Stimulated activated CD8-positive, alpha-beta memory T cell treated with anti-CD3 and anti-CD28 coated beads, Interleukin-2, amount 100 ng/mL, for 48 hours (primary cell): Measurements from ENCODE around the gene MLH1.
"Not testable (repeated sequence)": the region's sequence is repeated elsewhere in the genome, so short reads cannot be mapped to it uniquely, and the experiment has no call there.

Experiments used
- DNase-seq, 2 donors: peaks; one replicate each; pipeline ENCODE4 v3.0.0-alpha.2; 2020; ENCODE audit warnings: low read depth in 2 of 2

MLH1 gene

DNA sequence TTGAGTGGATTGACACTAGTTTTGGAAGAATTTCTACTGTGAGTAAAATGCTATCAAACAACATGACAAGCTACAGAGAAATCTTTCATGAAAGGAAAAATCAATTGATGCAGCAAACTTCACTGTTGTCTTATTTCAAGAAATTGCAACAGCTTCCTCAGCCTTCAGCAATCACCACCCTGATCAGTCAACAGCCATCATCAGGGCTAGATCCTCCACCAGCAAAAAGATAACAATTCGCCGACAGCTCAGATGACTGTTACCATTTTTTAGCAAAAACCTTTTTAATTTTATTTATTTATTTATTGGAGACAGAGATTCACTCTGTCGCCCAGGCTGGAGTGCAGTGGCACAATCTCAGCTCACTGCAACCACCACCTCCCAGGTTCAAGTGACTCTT lies 44.0 kb downstream of the MLH1 start:
- no peak for DNase-seq

DNA sequence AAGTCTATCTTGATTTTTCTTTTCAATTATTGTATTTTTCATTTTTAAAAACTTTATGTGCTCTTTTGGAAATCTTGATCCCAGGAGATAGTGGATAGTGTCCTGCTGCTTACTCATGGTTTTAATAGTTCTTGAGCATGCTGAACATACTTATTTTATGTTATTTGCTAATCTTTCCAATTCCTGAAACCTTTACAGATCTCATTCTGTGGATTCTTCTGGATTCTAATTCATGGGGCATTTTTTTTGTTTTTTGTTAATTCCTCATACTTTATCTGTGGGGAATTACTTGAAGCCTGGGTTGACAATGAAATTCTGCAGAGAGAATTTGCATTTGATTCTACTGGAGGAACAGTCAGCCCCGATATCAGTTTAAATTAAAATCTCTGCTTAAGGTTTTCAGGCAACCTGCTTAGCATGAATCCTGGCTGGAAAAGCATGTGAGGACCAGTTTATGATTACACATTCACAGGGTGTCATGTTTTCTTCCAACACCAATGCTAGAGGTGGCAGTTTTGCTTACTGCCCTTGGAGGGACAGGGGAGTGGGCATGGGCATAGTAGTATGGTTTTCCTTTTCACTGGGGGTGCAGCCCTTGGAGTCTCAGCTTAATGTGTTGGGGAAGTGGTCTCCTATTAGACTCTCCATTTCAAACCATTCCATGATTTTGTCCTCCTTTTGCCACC lies 46.0 kb downstream of the MLH1 start:
- no peak for DNase-seq

DNA sequence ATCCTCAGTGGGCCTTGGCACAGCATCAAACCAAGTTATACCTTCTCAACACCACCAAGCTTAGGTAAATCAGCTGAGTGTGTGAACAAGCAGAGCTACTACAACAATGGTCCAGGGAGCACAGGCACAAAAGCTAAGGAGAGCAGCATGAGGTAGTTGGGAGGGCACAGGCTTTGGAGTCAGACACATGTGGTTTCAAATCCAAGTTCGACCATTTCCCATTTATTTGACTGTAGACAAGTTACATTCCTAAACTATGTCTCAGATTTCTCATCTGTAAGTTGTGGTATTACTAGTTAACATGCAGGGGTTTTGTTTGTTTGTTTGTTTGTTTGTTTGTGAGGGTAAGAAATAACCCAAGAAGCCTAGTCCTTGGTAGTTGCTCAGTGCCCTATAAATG lies 46.9 kb downstream of the MLH1 start:
- no peak for DNase-seq

DNA sequence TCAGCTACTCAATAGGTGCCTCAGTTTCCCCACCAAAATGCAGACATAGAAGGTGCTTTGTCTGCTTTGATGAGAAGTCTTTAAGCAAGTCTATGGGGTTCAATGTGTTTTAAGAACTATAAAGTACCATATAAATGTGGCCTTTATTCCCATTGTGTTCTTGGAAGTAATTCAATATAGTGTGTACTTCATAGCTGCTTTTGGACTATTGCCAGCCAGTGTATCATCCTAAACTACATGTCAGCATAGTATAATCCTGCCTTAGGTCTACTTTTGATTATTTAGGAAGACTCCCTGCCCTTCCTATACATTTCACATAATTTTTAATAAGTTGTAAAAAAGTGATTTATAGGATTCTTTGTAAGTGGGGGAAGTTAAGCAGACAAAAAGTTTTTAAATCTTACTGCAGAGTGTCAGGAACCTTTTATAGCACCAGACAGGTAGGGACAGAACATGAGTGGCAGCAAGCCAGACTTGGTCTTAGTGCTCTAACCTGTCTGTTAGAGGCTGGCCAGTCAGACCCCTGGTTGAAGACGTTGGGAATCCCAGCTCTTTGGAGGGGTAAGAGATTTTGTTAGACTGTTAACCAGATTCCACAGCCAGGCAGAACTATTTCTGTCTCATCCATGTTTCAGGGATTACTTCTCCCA lies 48.4 kb downstream of the MLH1 start:
- DNase-seq, result no peak

DNA sequence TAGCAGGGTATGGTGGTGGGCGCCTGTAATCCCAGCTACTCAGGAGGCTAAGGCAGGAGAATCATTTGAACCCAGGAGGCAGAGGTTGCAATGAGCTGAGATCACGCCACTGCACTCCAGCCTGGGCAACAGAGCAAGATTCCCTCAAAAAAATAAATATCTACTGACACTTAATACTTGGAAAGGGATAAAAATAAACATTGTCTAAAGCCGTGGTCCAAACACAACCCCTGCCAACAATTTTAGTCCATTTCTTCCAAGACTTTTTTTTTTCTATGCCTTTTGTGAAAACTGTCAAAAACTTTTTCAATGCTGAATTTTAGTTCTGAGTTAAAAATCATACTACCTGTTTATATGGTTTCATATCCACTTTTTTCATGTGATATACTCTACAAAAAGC lies 49.4 kb downstream of the MLH1 start:
- DNase-seq, result not testable (repeated sequence)

DNA sequence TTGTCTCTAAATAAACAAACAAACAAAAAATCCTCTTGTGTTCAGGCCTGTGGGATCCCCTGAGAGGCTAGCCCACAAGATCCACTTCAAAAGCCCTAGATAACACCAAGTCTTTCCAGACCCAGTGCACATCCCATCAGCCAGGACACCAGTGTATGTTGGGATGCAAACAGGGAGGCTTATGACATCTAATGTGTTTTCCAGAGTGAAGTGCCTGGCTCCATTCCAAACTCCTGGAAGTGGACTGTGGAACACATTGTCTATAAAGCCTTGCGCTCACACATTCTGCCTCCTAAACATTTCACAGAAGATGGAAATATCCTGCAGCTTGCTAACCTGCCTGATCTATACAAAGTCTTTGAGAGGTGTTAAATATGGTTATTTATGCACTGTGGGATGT lies 57.0 kb downstream of the MLH1 start:
- DNase-seq, result no peak

DNA sequence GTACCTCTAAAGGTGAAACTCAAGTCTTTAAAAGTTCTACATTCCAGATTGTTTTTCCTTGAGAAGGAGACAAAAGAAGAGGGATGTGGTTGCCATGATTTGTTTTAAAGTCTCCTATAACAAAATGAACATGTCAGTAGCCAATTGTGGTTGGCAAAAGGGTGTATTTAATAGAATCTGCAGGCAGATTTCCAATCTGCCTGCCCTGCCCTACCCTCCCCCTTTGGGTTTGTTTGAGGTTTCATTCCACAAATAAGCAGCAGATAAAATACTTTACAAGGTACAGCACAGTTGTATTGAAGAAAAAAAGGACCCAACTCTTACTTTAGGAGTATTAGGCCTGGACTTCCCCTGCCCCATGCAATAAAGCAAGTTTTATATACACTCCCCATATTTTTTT lies 59.5 kb downstream of the MLH1 start:
- DNase-seq, result no peak

DNA sequence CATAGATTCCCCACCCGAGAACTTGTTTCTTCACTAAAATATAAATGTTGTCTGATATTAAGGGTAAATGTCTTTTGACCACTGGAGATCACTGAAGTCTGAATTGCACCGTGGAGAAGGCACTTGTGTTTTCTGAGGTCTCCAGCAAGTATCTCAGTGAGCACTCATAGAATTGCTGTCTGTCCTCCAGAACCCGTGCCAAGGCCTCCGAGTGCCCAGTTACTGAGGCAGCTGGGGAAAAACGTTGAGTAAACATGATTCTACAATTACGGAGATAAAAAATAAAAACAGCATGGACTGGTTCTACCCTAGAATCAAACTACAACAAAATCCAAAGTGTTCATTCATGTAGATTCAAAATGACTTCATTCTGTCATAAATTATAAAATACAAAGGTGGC lies 60.0 kb downstream of the MLH1 start:
- DNase-seq, result no peak

DNA sequence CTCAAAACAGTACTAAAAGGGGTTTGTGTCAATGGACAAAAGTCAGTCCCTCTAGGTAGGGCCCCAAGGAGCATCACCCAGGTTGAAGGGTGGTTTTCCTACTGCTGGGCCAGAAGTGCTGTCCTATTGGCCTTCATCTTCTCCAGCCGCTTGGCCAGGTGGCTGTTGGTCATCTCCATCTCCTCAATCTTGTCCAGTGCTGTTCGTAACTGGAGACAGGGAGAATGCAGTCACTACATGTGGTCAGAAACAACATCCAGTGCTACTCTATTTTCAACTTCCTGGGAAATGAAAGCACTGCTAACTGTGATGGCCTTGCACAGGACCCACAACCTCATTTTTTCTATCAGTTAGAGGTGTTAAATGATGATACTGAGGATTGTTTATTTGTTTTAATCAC lies 60.4 kb downstream of the MLH1 start:
- DNase-seq, result no peak

DNA sequence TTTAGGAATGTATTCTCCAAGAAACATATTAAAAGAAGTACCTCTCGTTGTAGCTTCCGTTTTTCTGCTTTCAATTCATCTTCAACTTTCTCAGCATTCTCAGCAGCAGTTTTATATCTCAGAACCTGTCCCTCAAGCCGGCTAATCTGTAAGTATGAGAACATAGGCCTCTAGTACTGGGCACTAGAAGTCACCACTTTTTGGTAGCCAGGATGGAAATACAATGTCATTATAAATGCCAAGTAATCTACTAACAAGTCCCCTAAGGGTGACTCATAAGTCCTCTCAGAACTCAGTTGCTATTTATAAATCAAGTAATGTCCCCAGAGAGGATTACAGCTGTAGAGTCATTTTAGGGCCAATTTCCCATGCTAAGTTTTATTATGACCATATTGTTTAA lies 61.1 kb downstream of the MLH1 start:
- DNase-seq, result no peak

DNA sequence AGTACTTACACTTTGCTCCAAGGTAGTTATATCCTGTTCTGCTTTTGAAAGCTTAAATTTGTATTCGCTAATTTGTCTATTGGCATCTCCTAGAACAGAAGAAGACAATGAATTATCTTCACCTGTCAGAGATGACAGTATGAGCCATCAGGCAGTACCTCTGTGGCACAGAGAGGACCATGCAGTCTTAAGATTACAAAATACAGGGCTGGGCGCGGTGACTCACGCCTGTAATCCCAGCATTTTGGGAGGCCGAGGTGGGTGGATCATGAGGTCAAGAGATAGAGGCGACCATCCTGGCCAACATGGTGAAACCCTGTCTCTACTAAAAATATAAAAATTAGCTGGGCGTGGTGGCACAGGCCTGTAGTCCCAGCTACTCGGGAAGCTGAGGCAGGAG lies 61.8 kb downstream of the MLH1 start:
- not testable (repeated sequence) for DNase-seq

DNA sequence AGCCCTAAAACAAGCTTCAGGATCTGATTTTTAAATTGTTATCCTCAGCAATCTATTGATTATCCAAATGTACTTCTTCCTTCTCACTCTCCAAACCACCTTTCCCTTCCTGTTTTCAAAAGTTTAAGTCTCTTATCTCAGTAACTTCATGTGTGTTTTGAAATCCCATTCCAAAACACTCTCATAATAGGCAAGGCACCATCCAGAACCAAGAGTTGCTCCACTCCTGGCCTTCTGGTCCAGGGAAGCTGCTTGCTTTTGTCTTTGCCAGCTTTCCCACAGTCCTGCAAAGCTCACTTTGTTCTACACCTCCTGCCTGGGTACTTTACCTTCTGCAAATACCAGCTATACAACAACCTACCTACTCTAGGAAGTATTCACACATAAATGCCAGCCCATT lies 63.5 kb downstream of the MLH1 start:
- no peak for DNase-seq

DNA sequence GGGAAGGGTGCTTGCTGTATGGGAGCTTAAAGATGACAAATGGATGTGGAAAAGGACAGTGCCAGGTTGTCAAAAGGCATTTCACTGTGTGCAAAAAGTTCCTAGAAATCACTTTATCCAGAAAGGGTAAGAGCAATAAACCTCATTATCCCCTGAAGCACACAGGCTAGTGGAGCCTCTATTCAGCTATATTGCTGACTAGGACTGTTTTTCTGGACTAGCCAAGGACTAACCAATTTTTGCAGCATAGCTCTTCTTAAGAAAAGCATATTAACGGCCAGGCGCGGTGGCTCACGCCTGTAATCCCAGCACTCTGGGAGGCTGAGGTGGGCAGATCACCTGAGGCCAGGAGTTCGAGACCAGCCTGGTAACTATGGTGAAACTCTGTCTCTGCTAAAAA lies 64.8 kb downstream of the MLH1 start:
- no peak for DNase-seq

DNA sequence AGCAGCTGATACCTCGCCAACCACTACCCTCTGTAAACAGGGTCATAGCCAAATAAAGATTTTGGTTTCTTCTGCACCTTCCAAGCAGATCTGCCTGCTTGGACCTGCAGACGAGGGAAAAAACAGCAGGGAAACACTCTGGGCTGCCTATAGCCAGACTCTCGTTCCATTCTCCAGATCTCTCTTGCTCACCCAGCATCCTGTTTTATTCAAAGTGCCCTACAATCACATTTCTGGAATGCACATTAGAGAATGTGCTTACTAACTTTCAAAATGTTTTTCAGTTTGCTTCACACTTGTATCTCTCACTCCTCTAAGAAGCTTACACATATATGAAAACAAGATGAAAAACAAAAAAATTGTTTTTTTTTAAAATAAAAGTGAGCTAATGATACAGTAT lies 71.4 kb downstream of the MLH1 start:
- DNase-seq, result no peak

DNA sequence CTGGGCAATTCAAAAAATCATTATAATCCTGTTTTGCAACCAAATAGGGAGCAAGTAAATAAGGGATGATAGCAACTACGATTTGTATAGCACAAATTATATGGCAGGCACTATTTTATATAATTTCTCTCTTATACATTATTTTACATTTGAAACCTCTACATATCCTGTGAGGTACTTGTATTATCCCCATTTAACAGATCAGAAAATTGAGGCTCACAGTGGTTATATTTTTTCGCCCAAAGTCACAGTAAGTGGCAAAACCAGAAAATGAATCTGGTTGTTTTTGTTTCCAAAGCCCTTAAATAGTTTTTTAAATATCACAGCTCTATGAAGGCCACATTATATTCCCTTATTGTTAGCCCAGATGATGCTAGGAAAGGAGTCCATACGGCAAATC lies 74.3 kb downstream of the MLH1 start:
- no peak for DNase-seq

DNA sequence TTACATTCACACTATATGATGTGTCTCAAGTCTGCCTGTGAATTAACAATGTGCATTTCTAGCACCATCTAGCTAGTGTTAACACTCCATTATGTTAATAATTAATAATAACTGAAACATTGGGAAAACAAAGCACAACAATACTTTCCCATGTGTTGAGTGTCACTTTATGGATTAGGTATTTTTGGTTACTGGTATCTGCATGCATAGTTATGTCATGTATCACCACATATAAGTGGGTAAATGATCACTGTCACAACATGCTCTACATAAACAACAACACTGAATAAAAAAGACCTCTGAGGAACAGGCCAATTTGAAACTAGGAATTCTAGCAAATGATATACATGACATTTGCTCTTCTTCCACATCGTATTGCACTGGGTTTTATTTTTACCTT lies 74.7 kb downstream of the MLH1 start:
- no peak for DNase-seq

DNA sequence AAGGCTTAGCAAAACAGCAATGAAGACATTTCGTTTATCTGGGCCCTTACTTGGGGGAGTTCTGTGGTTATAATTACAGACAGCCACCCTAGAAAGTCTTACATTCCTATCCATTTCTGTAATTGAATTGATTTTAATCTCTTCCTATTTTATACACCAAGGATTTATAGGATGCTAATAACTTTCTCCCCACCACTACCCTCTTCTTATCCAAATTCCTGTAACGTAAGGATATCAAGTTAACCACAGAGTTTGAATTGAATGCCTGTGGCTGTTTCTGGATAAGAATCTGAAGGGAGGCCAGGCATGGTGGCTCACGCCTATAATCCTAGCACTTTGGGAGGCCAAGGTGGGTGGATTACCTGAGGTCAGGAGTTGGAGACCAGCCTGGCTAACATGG lies 78.6 kb downstream of the MLH1 start:
- no peak for DNase-seq

DNA sequence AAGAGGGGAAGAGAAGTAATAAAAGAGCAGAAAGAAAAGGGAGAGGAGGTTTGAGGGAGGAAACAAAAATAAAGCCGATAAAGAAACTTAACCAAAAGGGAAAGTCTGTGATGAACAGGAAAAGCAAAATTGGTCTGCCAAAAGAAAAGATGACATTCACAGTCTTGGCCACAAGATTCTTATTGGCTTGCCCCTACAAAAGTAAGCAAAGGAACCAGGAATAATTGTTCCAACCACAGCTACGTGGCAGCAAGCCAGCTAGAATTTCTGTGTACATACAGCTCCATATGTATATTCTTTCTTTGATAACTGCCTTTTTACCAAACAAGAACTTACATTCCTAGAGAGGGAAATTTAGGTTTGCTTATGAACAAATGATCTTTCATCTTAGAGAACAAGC lies 79.6 kb downstream of the MLH1 start:
- DNase-seq, result no peak

DNA sequence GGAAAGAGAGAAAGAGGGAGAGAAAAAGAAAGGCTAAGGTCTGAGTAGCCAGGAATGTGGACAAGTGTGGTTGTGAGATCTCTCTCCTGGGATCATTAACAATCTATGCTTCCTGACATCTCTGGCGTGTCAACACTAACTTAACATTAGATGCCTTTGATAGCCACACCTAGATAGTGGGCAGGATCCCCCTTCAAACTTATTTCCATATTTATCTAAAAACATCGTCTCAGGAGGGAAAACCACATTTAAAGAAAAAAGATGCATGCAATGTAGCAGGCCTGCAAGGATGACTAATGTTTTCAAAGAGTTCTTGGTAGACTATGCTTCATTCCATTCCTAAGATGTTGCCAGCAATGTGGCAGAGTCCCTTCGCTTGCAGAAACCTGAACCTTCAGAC lies 80.9 kb downstream of the MLH1 start:
- no peak for DNase-seq

DNA sequence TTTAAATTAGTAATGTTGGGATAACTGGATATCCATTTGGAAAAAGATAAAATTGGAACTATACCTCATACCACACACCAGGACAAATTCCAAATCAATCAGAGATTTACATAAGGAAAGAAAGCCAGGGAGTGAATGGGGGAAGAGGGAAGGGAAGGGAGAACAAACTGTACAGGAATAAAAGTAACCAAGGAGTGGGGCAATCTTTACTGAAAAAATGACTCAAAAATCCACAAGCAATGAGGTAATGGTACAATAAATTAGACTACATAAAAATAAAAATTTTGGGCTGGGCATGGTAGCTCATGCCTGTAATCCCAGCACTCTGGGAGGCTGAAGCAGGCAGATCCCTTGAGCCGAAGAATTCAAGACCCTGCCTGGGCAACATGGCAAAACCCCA lies 82.6 kb downstream of the MLH1 start:
- DNase-seq, result no peak

DNA sequence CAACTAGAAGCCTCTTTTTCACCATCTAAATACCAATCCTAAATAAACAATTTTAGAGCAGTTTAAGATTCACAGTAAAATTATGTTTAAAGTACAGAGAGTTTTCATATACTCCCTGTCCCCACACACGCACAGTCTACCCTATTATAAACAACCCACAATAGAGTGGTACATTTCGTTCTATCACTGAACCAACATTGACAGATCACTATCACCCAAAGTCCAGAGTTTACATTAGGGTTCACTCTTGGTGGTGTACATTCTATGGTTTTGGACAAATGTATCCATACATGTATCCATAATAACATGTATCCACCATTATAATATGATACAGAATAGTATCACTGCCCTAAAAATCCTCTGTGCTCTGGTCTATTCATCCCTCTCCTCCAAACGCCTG lies 89.0 kb downstream of the MLH1 start:
- DNase-seq, result no peak

DNA sequence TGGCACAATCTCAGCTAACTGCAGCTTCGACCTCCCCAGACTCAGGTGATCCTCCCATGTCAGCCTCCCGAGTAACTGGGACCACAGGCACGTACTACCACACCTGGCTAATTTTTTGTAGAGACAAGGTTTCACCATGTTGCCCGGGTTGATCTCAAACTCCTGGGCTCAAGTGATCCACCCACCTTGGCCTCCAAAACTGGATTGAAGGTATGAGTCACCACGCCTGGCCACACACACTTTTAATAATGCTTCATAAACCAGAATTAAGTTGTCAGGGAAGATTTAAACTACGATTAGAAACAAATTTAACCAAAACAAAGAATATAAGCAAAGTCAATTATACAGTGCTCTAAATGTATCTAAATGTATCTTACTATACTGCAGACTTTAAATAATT lies 93.6 kb downstream of the MLH1 start:
- no peak for DNase-seq

DNA sequence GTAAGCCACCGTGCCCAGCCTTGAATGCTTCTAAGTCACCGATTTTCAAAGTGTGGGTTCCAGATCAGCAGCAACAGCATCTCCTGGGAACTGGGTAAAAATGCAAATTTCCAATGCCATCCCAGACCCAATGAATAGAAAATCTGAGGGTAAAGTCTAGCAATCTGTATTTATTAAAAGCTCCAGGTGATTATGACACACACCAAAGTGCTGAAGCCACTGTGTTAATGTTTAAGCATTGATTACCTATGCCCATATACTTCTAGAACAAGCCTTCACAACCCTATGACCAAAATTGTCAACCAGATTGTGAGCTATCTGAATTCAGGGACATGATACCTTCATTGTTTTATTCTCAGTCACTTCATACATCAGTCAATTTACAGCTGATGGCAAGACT lies 94.6 kb downstream of the MLH1 start:
- no peak for DNase-seq

DNA sequence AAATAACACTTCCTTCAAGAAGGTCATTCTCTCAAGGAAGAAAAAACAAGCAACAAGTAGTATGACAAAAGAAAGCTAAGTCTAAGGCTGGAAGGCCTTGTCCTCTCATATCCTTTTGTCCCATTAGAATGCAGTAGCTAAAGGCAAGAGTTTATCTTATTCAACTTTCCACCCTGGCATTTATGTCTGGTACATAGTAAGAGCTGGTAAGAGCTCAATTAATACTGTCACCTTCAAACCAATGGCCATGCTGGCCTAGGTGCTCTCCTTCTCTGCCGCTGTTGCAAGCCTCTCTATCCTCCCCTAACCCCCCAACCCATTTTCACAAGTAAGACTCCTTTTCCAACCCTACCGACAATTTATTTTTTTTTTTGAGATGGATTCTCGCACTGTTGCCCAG lies 99.2 kb downstream of the MLH1 start:
- DNase-seq, result no peak
